HG03103 (cell line): ENCODE data around the gene CUEDC1.
"Not testable (repeated sequence)": the region's sequence is repeated elsewhere in the genome, so short reads cannot be mapped to it uniquely, and the experiment has no call there.

ENCODE experiments used
- ATAC-seq: cut with Tn5 transposase; IDR thresholded peaks from one replicate; pipeline ENCODE4 v1.9.1; 2021; ENCODE audit warnings: low read depth; ENCODE audit not compliant: unreplicated experiment

CUEDC1 gene

GRCh38 chr17:57962279-57963148, 7.3 kb upstream of the CUEDC1 start:
- ATAC-seq: no peak

- no peak for ATAC-seq
These were observed 4.7 kb upstream of the CUEDC1 start for GRCh38 chr17:57959929-57960328.

- not testable (repeated sequence) for ATAC-seq
These were observed 3.2 kb upstream of the CUEDC1 start for GRCh38 chr17:57958391-57958790.

- no peak for ATAC-seq
These were observed 2.7 kb upstream of the CUEDC1 start for GRCh38 chr17:57957886-57958285.

DNA sequence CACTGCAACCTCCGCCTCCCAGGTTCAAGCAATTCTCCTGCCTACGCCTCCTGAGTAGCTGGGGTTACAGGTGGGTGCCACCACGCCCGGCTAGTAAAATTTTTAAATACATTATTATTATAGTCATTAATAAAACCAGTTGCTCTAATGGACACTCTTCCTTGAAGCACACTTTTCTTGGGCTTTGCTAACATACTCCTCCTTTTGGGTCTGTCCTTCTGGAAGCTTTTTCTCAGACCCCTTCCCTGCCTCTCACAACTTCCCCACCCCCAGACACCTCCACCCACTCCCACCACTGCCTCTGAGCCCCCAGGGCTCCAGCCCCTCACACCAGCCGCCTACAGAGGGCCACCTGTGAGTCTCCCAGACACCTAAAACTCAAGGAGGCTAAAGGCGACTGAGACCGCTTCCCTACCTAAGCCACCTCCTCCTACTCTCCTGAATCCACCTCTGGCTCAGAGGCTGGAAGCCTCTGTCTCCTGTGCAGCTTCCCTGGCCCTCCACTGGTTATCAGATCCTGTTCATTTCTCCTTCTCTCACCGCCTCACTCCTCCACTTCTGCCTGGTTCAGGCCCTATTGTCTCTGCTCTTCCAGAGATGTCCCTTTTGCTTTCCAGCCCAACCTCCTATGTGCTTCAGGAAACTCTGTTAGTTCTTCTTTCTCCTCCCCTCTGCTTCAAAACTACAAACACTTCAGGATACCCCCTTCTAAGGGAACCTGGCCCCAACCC, 2.1 kb upstream of the CUEDC1 start:
- ATAC-seq: no peak

DNA sequence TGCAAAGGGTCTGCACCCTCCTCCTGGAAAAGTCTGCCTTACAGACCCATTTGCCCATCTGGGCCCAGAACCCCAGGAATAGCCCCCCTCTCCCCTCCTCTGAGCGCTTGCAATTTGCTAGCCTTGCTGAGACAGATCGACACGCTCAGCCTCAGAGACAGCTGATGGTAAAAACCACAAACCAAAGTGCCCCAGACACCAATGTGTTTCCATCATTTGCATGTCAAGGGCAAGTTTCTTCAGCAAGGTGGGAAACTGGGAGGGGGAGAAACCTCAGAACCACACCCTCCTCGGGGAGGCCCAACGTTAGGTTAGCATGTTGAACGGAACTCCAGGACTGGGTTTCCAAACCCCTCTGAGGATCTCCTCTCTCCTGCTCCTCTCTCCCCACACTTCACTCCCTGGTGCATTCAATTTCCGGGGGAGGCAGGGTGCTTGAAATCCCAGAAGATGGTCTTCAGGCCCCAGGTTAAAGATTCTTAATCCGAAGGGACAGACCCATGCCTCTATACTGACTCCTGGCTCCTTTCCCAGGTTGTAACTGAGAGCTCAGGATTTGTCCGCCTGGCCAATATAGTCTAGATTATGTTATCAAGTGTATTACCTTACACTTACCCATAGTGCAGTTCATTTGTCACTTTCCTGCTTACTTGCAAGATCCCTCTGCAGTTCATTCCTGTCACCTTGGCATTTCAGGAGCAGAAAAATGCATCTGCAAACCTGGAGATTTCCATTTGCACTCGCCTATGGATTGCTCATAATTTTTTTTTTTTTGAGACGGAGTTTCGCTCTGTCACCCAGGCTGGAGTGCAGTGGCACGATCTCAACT, 1.3 kb upstream of the CUEDC1 start:
- ATAC-seq: no peak

DNA sequence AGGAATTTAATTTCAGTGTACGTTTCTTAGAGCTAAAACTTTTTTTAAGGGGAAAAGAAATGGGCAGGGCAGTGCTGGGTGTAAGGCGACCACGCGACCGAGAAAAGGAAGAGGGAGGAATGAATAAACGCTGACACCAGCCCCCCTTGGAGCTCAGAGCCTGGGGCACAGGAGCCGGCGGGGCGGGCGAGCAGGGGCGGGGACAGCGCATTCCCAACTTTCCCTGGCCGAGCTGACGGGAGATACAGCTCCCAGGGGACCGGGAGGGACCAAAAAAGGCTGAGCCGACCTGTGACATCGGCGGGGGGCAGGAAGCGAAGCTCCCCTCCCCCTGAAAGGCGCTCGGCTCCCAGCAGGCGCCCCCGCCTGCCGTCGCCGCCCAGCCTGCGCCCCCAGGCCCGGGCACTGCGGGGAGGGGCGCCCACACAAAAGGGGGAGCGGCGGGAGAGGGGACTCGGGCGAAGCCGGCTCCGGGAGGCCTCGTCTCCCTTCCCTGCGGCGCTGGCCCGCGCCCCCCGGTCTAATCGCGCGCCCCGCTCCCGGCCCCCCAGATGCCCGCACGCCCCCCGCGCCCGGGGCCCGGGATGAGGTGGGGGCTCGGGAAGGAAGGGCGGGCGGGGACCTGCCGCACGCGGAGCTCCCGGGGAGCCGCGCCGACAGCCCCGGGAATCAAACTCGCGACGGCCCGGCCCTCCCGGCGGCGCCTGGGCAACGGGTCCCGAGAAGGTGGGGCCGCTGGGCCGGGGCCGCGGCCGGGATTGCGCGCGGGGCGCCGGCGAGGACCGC, 622 bp downstream of the CUEDC1 start:
- no peak for ATAC-seq

DNA sequence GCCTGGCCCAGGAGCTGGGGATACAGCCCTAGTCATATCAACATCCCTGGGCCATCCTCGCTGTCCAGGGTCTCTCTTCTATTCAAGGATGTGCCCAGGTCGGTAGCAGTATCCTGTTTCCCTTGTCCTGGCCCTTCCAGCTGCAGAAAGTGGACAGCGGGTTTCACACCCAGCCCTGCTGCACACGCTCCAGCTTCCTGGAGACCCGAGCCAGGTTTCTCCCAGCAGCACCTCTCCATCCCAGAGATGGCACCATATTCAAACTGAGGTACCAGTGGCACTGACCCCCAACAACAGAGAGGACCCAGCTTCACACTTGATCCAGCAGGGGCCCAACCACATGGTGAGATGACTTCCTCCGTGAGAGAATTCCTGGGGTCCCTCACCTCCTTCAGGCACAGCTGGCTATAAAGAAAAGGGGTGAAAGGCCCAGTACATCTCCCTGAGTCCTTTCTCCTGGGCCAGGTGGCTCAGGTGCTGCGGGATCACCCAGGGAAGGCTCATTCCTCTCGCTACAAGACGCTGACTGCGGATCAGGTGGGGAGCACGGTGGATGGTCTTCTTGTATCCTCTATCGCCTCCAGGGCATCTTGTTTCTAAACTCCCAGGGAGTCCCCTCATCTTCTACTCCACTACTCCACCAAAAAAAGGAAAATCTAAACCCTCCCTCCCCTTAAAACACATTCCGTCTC, 1.4 kb downstream of the CUEDC1 start:
- no peak for ATAC-seq

GRCh38 chr17:57953219-57953618, 2.0 kb downstream of the CUEDC1 start:
- no peak for ATAC-seq

GRCh38 chr17:57949649-57950048, 5.6 kb downstream of the CUEDC1 start:
- ATAC-seq: no peak

DNA sequence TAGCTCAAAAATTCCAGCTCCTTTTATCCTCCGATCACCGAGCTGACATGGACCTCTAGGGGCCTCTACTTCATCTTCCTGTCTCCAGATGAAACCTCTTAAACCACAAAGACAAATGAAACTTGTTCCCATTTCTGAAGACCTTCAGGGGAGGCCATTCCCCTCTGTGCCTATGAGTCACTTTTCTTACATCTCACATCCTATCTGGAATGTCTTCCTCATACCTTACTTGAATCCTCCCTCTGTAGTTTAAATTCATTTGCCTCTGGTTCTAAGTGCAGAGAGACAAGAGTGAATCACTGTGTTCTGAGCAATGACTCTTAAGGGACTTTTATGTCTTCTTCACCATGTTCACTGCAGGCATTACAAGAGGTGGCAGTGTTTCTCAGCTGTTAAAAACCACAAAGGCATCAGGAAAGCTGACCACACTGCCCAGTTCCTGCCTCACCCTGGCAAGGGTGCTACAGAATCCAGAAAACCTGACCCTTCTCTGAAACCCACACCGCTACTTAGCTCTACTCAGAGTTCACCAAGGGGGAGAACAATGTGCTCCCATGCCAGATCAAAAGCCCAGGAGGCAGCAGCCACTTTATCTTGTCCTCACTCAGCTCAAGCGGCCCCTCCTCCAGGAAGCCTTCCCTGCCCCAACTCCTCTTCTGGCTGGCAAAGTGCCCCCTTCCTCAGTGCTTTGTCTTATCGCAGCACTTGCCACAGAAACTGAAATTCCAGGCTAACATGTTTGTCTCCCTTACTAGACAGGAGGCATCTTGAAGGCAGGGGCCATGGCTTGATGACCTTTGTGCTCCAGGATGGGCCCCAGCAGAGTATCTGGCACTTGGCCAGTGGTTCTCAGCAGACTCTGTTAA, 6.4 kb downstream of the CUEDC1 start:
- ATAC-seq: no peak

DNA sequence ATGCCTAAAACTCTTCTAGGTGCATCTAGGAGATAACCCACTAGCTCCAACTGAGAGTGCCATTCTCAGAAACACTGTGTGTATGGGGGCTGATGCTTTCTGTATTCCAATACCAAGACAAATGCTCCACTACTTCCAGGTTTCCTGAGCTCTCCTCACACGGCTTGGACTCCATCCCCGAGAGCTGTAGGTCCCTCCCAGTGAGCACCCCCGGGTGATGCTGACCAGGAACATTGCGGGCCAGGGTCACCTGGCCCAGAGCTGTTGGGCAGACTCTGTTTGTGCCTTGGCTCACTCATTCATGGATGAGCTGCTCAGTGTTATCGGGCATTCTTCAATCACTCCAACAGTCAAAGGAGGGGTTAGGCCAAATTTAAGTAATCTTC, 7.0 kb downstream of the CUEDC1 start:
- ATAC-seq: no peak

- no peak for ATAC-seq
These were observed 7.8 kb downstream of the CUEDC1 start for GRCh38 chr17:57947369-57947768.

GRCh38 chr17:57946798-57947358, 8.3 kb downstream of the CUEDC1 start:
- ATAC-seq: peak; percentile 87

DNA sequence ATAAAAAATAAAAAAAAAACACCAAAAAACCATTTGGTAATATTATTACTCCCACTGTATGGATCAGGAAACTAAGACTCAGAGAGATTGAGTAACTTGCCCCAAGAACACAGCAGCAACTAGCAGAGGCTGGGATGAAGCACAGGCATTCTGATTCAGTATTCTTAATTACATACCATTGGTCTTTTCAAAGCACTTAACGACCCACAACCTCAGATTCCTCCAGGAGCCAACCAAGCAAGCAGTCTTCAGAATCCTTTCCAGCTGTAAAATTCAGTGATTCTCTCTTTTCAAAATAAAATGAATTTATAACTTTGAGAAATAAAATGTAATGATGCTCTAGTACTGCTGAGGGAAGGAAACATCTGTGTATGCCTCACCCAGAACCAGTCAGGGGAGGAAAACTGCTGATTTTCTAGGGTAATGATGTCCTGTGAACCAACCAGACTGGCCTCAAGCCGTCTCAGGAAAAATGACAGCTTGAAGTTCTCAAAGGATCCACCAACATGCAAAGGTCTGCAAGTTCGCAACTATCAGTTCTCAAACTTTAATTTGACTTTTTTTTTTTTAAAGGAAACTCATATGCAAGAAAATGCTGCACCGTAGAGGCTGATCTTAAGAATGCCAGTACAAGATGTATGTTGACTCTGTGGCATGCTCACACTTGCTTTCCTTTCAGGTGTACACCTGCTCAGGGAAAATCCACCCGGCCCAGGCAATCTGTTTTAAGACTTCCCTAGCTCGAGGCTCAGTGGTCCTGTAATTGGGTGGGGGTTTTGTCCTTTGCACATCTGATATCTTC, 9.0 kb downstream of the CUEDC1 start:
- ATAC-seq: peak; percentile 23

- no peak for ATAC-seq
These were observed 10.3 kb downstream of the CUEDC1 start for GRCh38 chr17:57944908-57945307.

- ATAC-seq: no peak
These were observed 11.6 kb downstream of the CUEDC1 start for GRCh38 chr17:57943645-57944044.

DNA sequence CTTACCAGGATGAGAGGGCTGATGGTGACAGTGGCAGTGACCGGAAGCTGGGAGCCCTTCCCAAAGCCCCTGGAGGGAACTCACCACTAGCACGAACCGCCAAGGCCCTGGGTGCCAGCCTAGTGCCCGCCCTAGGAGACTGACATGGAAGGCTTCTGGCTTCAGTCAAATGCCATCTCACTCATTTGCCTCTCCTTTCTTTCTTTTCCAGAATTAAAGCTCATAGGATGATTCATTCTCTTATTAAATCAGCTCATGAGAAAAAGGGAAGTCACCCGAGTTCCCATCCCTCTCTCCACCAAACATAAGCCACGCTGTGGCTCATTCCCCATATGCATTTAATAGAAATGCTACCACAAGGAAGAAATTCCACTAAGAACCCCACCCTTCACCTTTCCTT, 12.1 kb downstream of the CUEDC1 start:
- no peak for ATAC-seq
